H1 (cell line): ENCODE data around the gene ASIP. TPM values are rescaled to one million over a fixed set of nuclear protein-coding genes. Genes with fewer than 3 reads are reported as not detected.
A peak's percentile ranks its signal among the peaks of the same experiment; 100 is the strongest.

Source experiments
- CTCF ChIA-PET: fragments of 300-600 bp; sonication (Branson Sonifier 250); formaldehyde crosslinking; loops from one replicate; lab custom pipeline; 2021; ENCODE audit not compliant: partially characterized antibody; lab: Charles Lee
- POLR2A ChIA-PET: fragments of 300-600 bp; sonication (Branson Sonifier 250); formaldehyde crosslinking; loops from one replicate; lab custom pipeline; 2021; ENCODE audit warnings: inconsistent platforms; ENCODE audit not compliant: partially characterized antibody; lab: Charles Lee
- DNase-seq, 2 experiments: peaks; one replicate each; pipeline versions ENCODE4 v3.0.0 to v3.0.0-alpha.2; 2010 to 2022; ENCODE audit warnings: low spot score in 2 of 2, low read depth in 1 of 2, mixed read lengths in 1 of 2
- FAIRE-seq: peaks from 2 replicates; lab custom pipeline; 2011; peaks lifted over from hg19 to GRCh38; lab: Jason Lieb, UNC
- H2AFZ ChIP-seq: 2 replicates; pipeline ENCODE4 v1.8.1; 2012; ENCODE audit warnings: low read length, inconsistent platforms
- H2AK5ac ChIP-seq: 2 replicates; pipeline ENCODE4 v1.6.1; 2013; ENCODE audit warnings: low read depth, low read length
- H2BK120ac ChIP-seq: replicated peaks from 2 replicates; pipeline ENCODE3; 2013; ENCODE audit warnings: low read depth, low read length, inconsistent platforms
- H2BK12ac ChIP-seq: 2 replicates; pipeline ENCODE4 v1.6.1; 2013; ENCODE audit warnings: low read depth, low read length
- H2BK15ac ChIP-seq: 2 replicates; pipeline ENCODE4 v1.6.1; 2013; ENCODE audit warnings: low read length
- H2BK20ac ChIP-seq: 2 replicates; pipeline ENCODE4 v1.6.1; 2013; ENCODE audit warnings: low read length
- H2BK5ac ChIP-seq: 2 replicates; pipeline ENCODE4 v1.6.1; 2013; ENCODE audit warnings: low read depth, low read length
- H3K14ac ChIP-seq: 2 replicates; pipeline ENCODE4 v1.6.1; 2013; ENCODE audit warnings: inconsistent platforms; ENCODE audit not compliant: insufficient read length
- H3K18ac ChIP-seq: 2 replicates; pipeline ENCODE4 v1.6.1; 2013; ENCODE audit warnings: low read length; ENCODE audit errors: extremely low read depth
- H3K23ac ChIP-seq: 2 replicates; pipeline ENCODE4 v1.6.1; 2013; ENCODE audit warnings: inconsistent platforms; ENCODE audit not compliant: insufficient read length
- H3K23me2 ChIP-seq: 2 replicates; pipeline ENCODE4 v1.6.1; 2013; ENCODE audit warnings: low read depth, low read length
- H3K27ac ChIP-seq: 2 replicates; pipeline ENCODE4 v1.6.1; 2011; ENCODE audit warnings: low read depth, low read length, inconsistent platforms
- H3K27me3 ChIP-seq, 4 experiments: replicated peaks in 1 of 4; 1 replicate in 1 of 4; 2 replicates in 3 of 4; pipeline versions ENCODE4 v1.6.1 to v1.8.1; 2011 to 2013; ENCODE audit warnings: low read length in 3 of 4, mild to moderate bottlenecking in 3 of 4, inconsistent platforms in 2 of 4, mixed read lengths in 2 of 4, moderate library complexity in 1 of 4; ENCODE audit not compliant: control insufficient read depth in 3 of 4, insufficient read depth in 3 of 4; ENCODE audit errors: extremely low read depth in 1 of 4
- H3K36me3 ChIP-seq, 4 experiments: 2 replicates each; pipeline versions ENCODE4 v1.6.1 to v1.8.1; 2011 to 2013; ENCODE audit warnings: mild to moderate bottlenecking in 4 of 4, low read length in 3 of 4, moderate library complexity in 2 of 4, control low read depth in 1 of 4, inconsistent platforms in 1 of 4; ENCODE audit not compliant: insufficient read depth in 4 of 4, control insufficient read depth in 2 of 4
- H3K4ac ChIP-seq: replicated peaks from 2 replicates; pipeline ENCODE3; 2013; ENCODE audit warnings: low read length, low read depth, mixed read lengths, inconsistent platforms; ENCODE audit not compliant: insufficient read length
- H3K4me1 ChIP-seq, 4 experiments: replicated peaks in 1 of 4; 1 replicate in 1 of 4; 2 replicates in 3 of 4; pipeline versions ENCODE4 v1.6.1 to v1.8.1; 2011 to 2013; ENCODE audit warnings: low read length in 3 of 4, inconsistent platforms in 2 of 4, mixed read lengths in 1 of 4; ENCODE audit not compliant: insufficient read depth in 4 of 4, control insufficient read depth in 3 of 4
- H3K4me2 ChIP-seq, 2 experiments: 2 replicates each; pipeline versions ENCODE4 v1.6.1 to v1.8.1; 2011 to 2013; ENCODE audit warnings: low read depth in 2 of 2, low read length in 2 of 2, control low read depth in 1 of 2, inconsistent platforms in 1 of 2, mild to moderate bottlenecking in 1 of 2; ENCODE audit not compliant: insufficient read depth in 1 of 2
- H3K4me3 ChIP-seq, 4 experiments: fragments of 200-600, 300-600 bp in 1 of 4; sonication (generic), shearing (Covaris generic), sonication (Bioruptor Twin) in 1 of 4; 2 replicates each; pipeline versions ENCODE4 v1.5.1 to v1.8.1; 2011 to 2016; ENCODE audit warnings: low read length in 4 of 4, low read depth in 3 of 4, control low read depth in 2 of 4, inconsistent platforms in 2 of 4, mild to moderate bottlenecking in 2 of 4, mixed read lengths in 1 of 4, moderate library complexity in 1 of 4; ENCODE audit not compliant: insufficient read depth in 2 of 4; ENCODE audit errors: extremely low read depth in 1 of 4
- H3K56ac ChIP-seq: replicated peaks from 2 replicates; pipeline ENCODE3; 2013; ENCODE audit warnings: low read depth, mild to moderate bottlenecking, mixed read lengths, low read length, inconsistent platforms; ENCODE audit not compliant: insufficient read length
- H3K79me1 ChIP-seq: 2 replicates; pipeline ENCODE4 v1.6.1; 2013; ENCODE audit warnings: low read depth, low read length, control low read depth
- H3K79me2 ChIP-seq, 2 experiments: 2 replicates each; pipeline versions ENCODE4 v1.6.1 to v1.8.1; 2012 to 2013; ENCODE audit warnings: low read length in 2 of 2, mild to moderate bottlenecking in 2 of 2, inconsistent platforms in 1 of 2; ENCODE audit not compliant: insufficient read depth in 2 of 2, control insufficient read depth in 1 of 2
- H3K9ac ChIP-seq, 4 experiments: replicated peaks in 1 of 4; 1 replicate in 1 of 4; 2 replicates in 3 of 4; pipeline versions ENCODE4 v1.6.1 to v1.8.1; 2011 to 2013; ENCODE audit warnings: low read depth in 3 of 4, low read length in 3 of 4, control low read depth in 2 of 4, mild to moderate bottlenecking in 2 of 4, moderate library complexity in 2 of 4, inconsistent platforms in 1 of 4; ENCODE audit errors: extremely low read depth in 1 of 4
- H3K9me3 ChIP-seq, 2 experiments: 2 replicates each; pipeline versions ENCODE4 v1.6.1 to v1.8.1; 2012 to 2013; ENCODE audit warnings: mild to moderate bottlenecking in 2 of 2, moderate library complexity in 2 of 2, control low read depth in 1 of 2, inconsistent platforms in 1 of 2, low read depth in 1 of 2, low read length in 1 of 2, mixed read lengths in 1 of 2; ENCODE audit not compliant: insufficient read depth in 2 of 2
- H4K20me1 ChIP-seq, 2 experiments: replicated peaks in 1 of 2; 2 replicates each; pipeline versions ENCODE3 to v1.8.1; 2011 to 2013; ENCODE audit warnings: inconsistent platforms in 2 of 2, low read length in 2 of 2, mild to moderate bottlenecking in 1 of 2; ENCODE audit not compliant: insufficient read depth in 2 of 2, control insufficient read depth in 1 of 2
- H4K5ac ChIP-seq: 2 replicates; pipeline ENCODE4 v1.6.1; 2013; ENCODE audit warnings: low read length, low read depth, mixed read lengths, inconsistent platforms; ENCODE audit not compliant: insufficient read length
- H4K8ac ChIP-seq: 2 replicates; pipeline ENCODE4 v1.8.0; 2013; ENCODE audit warnings: mild to moderate bottlenecking, moderate library complexity, low read length, inconsistent platforms; ENCODE audit not compliant: insufficient read depth; ENCODE audit errors: extremely low read depth
- H4K91ac ChIP-seq: replicated peaks from 2 replicates; pipeline ENCODE3; 2013; ENCODE audit warnings: low read length, mixed read lengths, inconsistent platforms; ENCODE audit not compliant: insufficient read length
- KDM4A ChIP-seq: IDR thresholded peaks from one replicate; pipeline ENCODE4 v1.7.1; 2012; ENCODE audit warnings: low read depth, mild to moderate bottlenecking, moderate library complexity, low read length, inconsistent platforms; ENCODE audit not compliant: severe bottlenecking
- MAFK ChIP-seq: IDR thresholded peaks from 2 replicates; pipeline ENCODE4 v1.6.1; 2012; ENCODE audit warnings: low read depth, mild to moderate bottlenecking, improper control_type of control experiment, low read length
- PHF8 ChIP-seq: fragments of 200-600 bp; sonication (generic); conservative IDR thresholded peaks from 2 replicates; pipeline ENCODE4 v1.7.1; 2012; ENCODE audit warnings: low read depth, mild to moderate bottlenecking, inconsistent platforms, low read length, moderate library complexity
- POLR2AphosphoS5 ChIP-seq: IDR thresholded peaks from 2 replicates; pipeline ENCODE4 v1.6.1; 2011; ENCODE audit warnings: low read depth, low read length
- RFX5 ChIP-seq: IDR thresholded peaks from 2 replicates; pipeline ENCODE4 v1.6.1; 2011; ENCODE audit warnings: low read depth, low read length, improper control_type of control experiment, borderline replicate concordance
- RNF2 ChIP-seq: fragments of 200-900, 300-1000 bp; sonication (generic); IDR thresholded peaks from 2 replicates; pipeline ENCODE4 v1.7.1; 2016; ENCODE audit warnings: borderline replicate concordance, low read depth, mild to moderate bottlenecking, antibody characterized with exemption, low read length; ENCODE audit not compliant: poor library complexity, severe bottlenecking; ENCODE audit errors: missing control alignments
- SIRT6 ChIP-seq: IDR thresholded peaks from one replicate; pipeline ENCODE4 v1.7.1; 2012; ENCODE audit warnings: low read length, inconsistent platforms
- WGBS, 2 experiments: shearing (Covaris generic) in 1 of 2; methylation state at CpG; one replicate each; pipeline versions ENCODE4 v1.1.6 to v1.1.7; 2013 to 2015; ENCODE audit warnings: low lambda C conversion rate in 2 of 2, mixed read lengths in 2 of 2, inconsistent platforms in 1 of 2, low coverage in 1 of 2, missing lambda C conversion rate in 1 of 2; ENCODE audit not compliant: insufficient replicate concordance in 2 of 2, insufficient coverage in 1 of 2, insufficient read length in 1 of 2; ENCODE audit errors: extremely low coverage in 1 of 2, missing lambda C conversion rate in 1 of 2; 5-methylcytosine and 5-hydroxymethylcytosine counted together
- polyA plus RNA-seq, 7 experiments: library from polyadenylated mRNA; depleted of rRNA in 3 of 7; stranded (reverse) in 5 of 7; unstranded in 2 of 7; fragments of >200 nt in 5 of 7; fragments of 200-250 nt in 2 of 7; gene quantifications; 1 replicate in 5 of 7; 2 replicates in 1 of 7; 4 replicates in 1 of 7; pipeline versions ENCODE4 v1.2.1 to v1.2.3, GENCODE V29; 2011 to 2013; ENCODE audit warnings: missing spikeins in 2 of 7, mixed read lengths in 2 of 7
- total RNA-seq: library from RNA; stranded (reverse); fragmentation: NEBNext Ultra II Directional; extraction: Animal tissue kit (Norgen Biotek cat#: 25700); gene quantifications from 2 replicates; pipeline ENCODE4 v1.2.1, GENCODE V29; 2021
- TF ChIP-seq, protein P1 (sequence below): IDR thresholded peaks from 2 replicates; pipeline ENCODE4 v1.6.1; 2011; ENCODE audit warnings: low read length, improper control_type of control experiment
- TF ChIP-seq, protein P2 (sequence below): IDR thresholded peaks from 2 replicates; pipeline ENCODE4 v1.6.1; 2012; ENCODE audit warnings: inconsistent platforms

ASIP gene
- total and polyA plus RNA-seq, 2 of the 8 experiments (the other 6 are each of a cell fraction or from before 2014, with no cell fraction given), result not detected

DNA sequence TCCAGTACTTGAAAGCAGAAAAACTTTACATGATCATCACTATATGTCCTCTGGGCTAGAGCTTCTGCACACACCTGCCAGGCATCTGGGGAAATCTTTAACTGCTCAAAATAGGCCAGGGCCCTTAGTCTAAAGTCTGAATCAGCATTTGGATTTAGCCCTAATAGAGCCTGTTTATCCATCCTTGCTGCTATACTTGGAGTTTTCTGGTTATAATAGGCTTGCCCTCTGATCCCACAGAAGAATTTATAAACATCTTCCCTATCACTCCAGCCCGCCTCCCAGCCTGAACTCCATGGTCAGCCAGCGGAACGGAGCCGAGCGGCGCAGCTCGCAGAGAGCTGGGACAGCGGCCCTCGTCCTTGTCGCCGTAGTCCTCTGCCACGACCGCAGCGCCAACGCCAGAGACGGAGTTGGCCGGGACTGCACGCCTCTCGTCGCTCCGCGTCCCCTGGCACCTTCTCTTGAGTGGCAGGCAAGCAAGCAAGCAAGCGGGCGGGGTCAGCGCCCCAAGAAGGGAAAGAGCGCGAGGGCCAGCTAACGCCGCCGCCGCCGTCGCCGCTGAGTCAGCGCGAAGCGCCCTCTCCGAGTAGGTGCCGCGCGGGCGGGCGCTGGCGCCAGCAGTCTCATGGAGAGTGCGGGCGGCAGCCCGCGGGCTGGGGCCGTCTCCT lies 25.4 kb upstream of the ASIP start:
- H2AK5ac ChIP-seq, result no peak overlapping the region
- H3K56ac ChIP-seq, result no peak overlapping the region
- H3K4me2 ChIP-seq, result peak overlapping the region; percentile 52 to 73
- H3K14ac ChIP-seq, result no peak overlapping the region
- H4K91ac ChIP-seq, result peak overlapping the region; percentile 74
- DNase-seq (peak; percentile 56 to 87), FAIRE-seq (no peak)
- H3K23ac ChIP-seq, result no peak overlapping the region
- H2BK120ac ChIP-seq, result no peak overlapping the region
- WGBS, 2 experiments, result 6% methylated on average over 26 of the region's 49 CpGs; no CpG with 5 or more reads in 1 of the 2 experiments
- peak overlapping the region; percentile 31; the same call in 1 of the 2 replicates for H2BK5ac ChIP-seq
- H2AFZ ChIP-seq, result peak overlapping the region; percentile 47; the same call in 1 of the 2 replicates
- H3K79me1 ChIP-seq, result no peaks in the 10 kb centered on the region
- no peaks in the 10 kb centered on the region for H3K79me2 ChIP-seq
- H3K27ac ChIP-seq, result no peak overlapping the region
- no peaks in the 10 kb centered on the region for H4K20me1 ChIP-seq
- peak overlapping the region; percentile 52 for H4K5ac ChIP-seq
- peaks cover 3% of the 10 kb centered on the region; the same call in 1 of the 2 replicates for H3K23me2 ChIP-seq
- H3K27me3 ChIP-seq, result peaks cover 0 to 22% (median 4%) of the 10 kb centered on the region in 4 experiments; a peak in 2 of 7 replicates
- H3K18ac ChIP-seq, result peak overlapping the region; percentile 79; the same call in 1 of the 2 replicates
- POLR2A ChIA-PET, result interaction anchor here (0.8 to 1.3 kb wide), 3 partner anchors 71 to 222 kb away, joined by 3 to 4 read pairs (median 3); partner anchors contain the start of genes AHCY and RALY
- no peaks in the 10 kb centered on the region for H3K9me3 ChIP-seq
- peak overlapping the region in 3 of 4 experiments; percentile 39 to 55 (median 53); a peak in 5 of 7 replicates for H3K9ac ChIP-seq
- H3K4me1 ChIP-seq, result no peaks in the 10 kb centered on the region
- H2BK15ac ChIP-seq, result no peak overlapping the region
- peak overlapping the region; percentile 25 to 57 (median 40) for H3K4me3 ChIP-seq
- H4K8ac ChIP-seq, result peak overlapping the region; percentile 65
- H3K36me3 ChIP-seq, result no peaks in the 10 kb centered on the region
- H2BK12ac ChIP-seq, result no peak overlapping the region; the same call in 1 of the 2 replicates
- no peak overlapping the region for H3K4ac ChIP-seq
- no peak overlapping the region for H2BK20ac ChIP-seq
- CTCF ChIA-PET, result interaction anchor here (0.6 to 1.5 kb wide), 4 partner anchors 10 to 307 kb away, joined by 3 to 6 read pairs (median 3); no protein-coding TSS in a partner anchor
- no peak; the same call in 1 of the 2 replicates for TF ChIP-seq PHF8
- TF ChIP-seq MAFK, result peak; percentile 70; the same call in 1 of the 2 replicates
- TF ChIP-seq RNF2, result no peak
- TF ChIP-seq, protein P1, sequence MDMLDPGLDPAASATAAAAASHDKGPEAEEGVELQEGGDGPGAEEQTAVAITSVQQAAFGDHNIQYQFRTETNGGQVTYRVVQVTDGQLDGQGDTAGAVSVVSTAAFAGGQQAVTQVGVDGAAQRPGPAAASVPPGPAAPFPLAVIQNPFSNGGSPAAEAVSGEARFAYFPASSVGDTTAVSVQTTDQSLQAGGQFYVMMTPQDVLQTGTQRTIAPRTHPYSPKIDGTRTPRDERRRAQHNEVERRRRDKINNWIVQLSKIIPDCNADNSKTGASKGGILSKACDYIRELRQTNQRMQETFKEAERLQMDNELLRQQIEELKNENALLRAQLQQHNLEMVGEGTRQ, result no peak
- TF ChIP-seq KDM4A, result peak; percentile 83
- no peak for TF ChIP-seq POLR2AphosphoS5
- TF ChIP-seq, protein P2, sequence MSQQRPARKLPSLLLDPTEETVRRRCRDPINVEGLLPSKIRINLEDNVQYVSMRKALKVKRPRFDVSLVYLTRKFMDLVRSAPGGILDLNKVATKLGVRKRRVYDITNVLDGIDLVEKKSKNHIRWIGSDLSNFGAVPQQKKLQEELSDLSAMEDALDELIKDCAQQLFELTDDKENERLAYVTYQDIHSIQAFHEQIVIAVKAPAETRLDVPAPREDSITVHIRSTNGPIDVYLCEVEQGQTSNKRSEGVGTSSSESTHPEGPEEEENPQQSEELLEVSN, result peak; percentile 38; the same call in 1 of the 2 replicates
- TF ChIP-seq SIRT6, result no peak
- no peak for TF ChIP-seq RFX5
